Hepatocyte (in vitro differentiated cells): Measurements from ENCODE around the gene HOXC9. TPM values are rescaled to one million over a fixed set of nuclear protein-coding genes. Genes with fewer than 3 reads are reported as not detected.

Source experiments
- DNase-seq: peaks from one replicate; pipeline ENCODE4 v3.0.0-alpha.2; 2016; ENCODE audit warnings: low spot score
- H2AFZ ChIP-seq: fragments of 200-600 bp; sonication (generic); 2 replicates; pipeline ENCODE4 v1.6.0; 2016; ENCODE audit warnings: antibody characterized with exemption, mild to moderate bottlenecking
- H3K27ac ChIP-seq: fragments of 200-600 bp; sonication (generic); 2 replicates; pipeline ENCODE4 v1.5.1; 2016; ENCODE audit warnings: mild to moderate bottlenecking
- H3K27me3 ChIP-seq: fragments of 200-600 bp; sonication (generic); 2 replicates; pipeline ENCODE4 v1.6.1; 2016
- H3K36me3 ChIP-seq: fragments of 200-600 bp; sonication (generic); replicated peaks from 2 replicates; pipeline ENCODE4 v1.5.1; 2016; ENCODE audit warnings: low read depth; ENCODE audit not compliant: insufficient read depth
- H3K4me1 ChIP-seq: fragments of 200-600 bp; sonication (generic); 2 replicates; pipeline ENCODE4 v1.5.1; 2016; ENCODE audit warnings: mild to moderate bottlenecking, moderate library complexity; ENCODE audit not compliant: insufficient read depth
- H3K4me2 ChIP-seq: fragments of 200-600 bp; sonication (generic); 2 replicates; pipeline ENCODE4 v1.6.0; 2016
- H3K4me3 ChIP-seq: fragments of 200-600 bp; sonication (generic); 2 replicates; pipeline ENCODE4 v1.5.1; 2016; ENCODE audit warnings: mild to moderate bottlenecking
- H3K79me2 ChIP-seq: fragments of 200-600 bp; sonication (generic); 2 replicates; pipeline ENCODE4 v1.6.0; 2017; ENCODE audit warnings: mild to moderate bottlenecking
- H3K9me2 ChIP-seq: fragments of 200-600 bp; sonication (generic); replicated peaks from 2 replicates; pipeline ENCODE4 v1.6.0; 2017; ENCODE audit warnings: mild to moderate bottlenecking; ENCODE audit not compliant: insufficient read depth
- H3K9me3 ChIP-seq: fragments of 200-600 bp; sonication (generic); 2 replicates; pipeline ENCODE4 v1.5.1; 2016; ENCODE audit warnings: low read depth, mild to moderate bottlenecking
- H4K20me1 ChIP-seq: fragments of 200-600 bp; sonication (generic); 2 replicates; pipeline ENCODE4 v1.6.0; 2016; ENCODE audit warnings: mild to moderate bottlenecking; ENCODE audit not compliant: insufficient read depth, poor library complexity, severe bottlenecking
- CTCF ChIP-seq: fragments of 200-600 bp; sonication (generic); IDR thresholded peaks from 2 replicates; pipeline ENCODE4 v1.5.1; 2016; ENCODE audit warnings: antibody characterized with exemption, mild to moderate bottlenecking; ENCODE audit not compliant: poor library complexity
- EZH2 ChIP-seq: fragments of 200-600 bp; sonication (generic); IDR thresholded peaks from 2 replicates; pipeline ENCODE4 v1.6.1; 2016; ENCODE audit warnings: antibody characterized with exemption, mild to moderate bottlenecking, borderline replicate concordance
- EZH2phosphoT487 ChIP-seq: fragments of 200-600 bp; sonication (generic); IDR thresholded peaks from one replicate; pipeline ENCODE4 v1.6.1; 2018; ENCODE audit warnings: antibody characterized with exemption, mild to moderate bottlenecking, low read depth, moderate library complexity; ENCODE audit not compliant: unreplicated experiment, severe bottlenecking
- WGBS: methylation state at CpG from one replicate; pipeline ENCODE4 v1.1.6; 2016; ENCODE audit warnings: low lambda C conversion rate; ENCODE audit errors: missing lambda C conversion rate; 5-methylcytosine and 5-hydroxymethylcytosine counted together
- polyA plus RNA-seq: library from polyadenylated mRNA; unstranded; fragments of >200 nt; fragmentation: Nextera tagmentation; extraction: Ambion mirVana; gene quantifications from 2 replicates; pipeline ENCODE4 v1.2.1, GENCODE V29; 2016
- total RNA-seq: library from RNA; depleted of rRNA; stranded (reverse); fragments of >200 nt; gene quantifications from 2 replicates; pipeline ENCODE4 v1.2.3, GENCODE V29; 2014

HOXC9 gene
- total and polyA plus RNA-seq, 2 experiments from 2014 or later, result 0.10 to 4.1 TPM

- Histone ChIP-seq H3K27me3 (peaks cover 93% of the 10 kb centered on the region), H3K27ac (no peak overlapping the region)
Measured at GRCh38 chr12:54047964-54048303, 48.0 kb downstream of the HOXC9 start.

GRCh38 chr12:54048406-54049093 is 48.6 kb downstream of the HOXC9 start:
- H3K4me2 ChIP-seq, result no peak overlapping the region
- peaks cover 23% of the 10 kb centered on the region for H3K4me1 ChIP-seq
- 42% methylated on average over 3 of the region's 3 CpGs for WGBS
- DNase-seq, result no peak
- H3K36me3 ChIP-seq, result no peaks in the 10 kb centered on the region
- TF ChIP-seq EZH2 (no peak), CTCF (no peak), EZH2phosphoT487 (no peak)
- no peaks in the 10 kb centered on the region for H4K20me1 ChIP-seq
- no peaks in the 10 kb centered on the region for H3K9me2 ChIP-seq
- H3K4me3 ChIP-seq, result no peak overlapping the region
- peaks cover 96% of the 10 kb centered on the region for H3K27me3 ChIP-seq
- H2AFZ ChIP-seq, result no peak overlapping the region
- no peaks in the 10 kb centered on the region for H3K9me3 ChIP-seq
- no peak overlapping the region for H3K27ac ChIP-seq
- no peaks in the 10 kb centered on the region for H3K79me2 ChIP-seq

More at GRCh38 chr12:54047964-54048303, 48.0 kb downstream of the HOXC9 start:
- TF ChIP-seq EZH2 (no peak), CTCF (no peak), EZH2phosphoT487 (no peak)
- no peak overlapping the region for H2AFZ ChIP-seq
- no peaks in the 10 kb centered on the region for H4K20me1 ChIP-seq
- WGBS, result 43% methylated on average over 8 of the region's 8 CpGs
- H3K36me3 ChIP-seq, result no peaks in the 10 kb centered on the region
- no peaks in the 10 kb centered on the region for H3K79me2 ChIP-seq
- no peak overlapping the region for H3K4me3 ChIP-seq
- H3K9me3 ChIP-seq, result no peaks in the 10 kb centered on the region
- DNase-seq, result no peak
- no peaks in the 10 kb centered on the region for H3K9me2 ChIP-seq
- H3K4me2 ChIP-seq, result no peak overlapping the region
- peaks cover 17% of the 10 kb centered on the region for H3K4me1 ChIP-seq

- no peaks in the 10 kb centered on the region for H3K36me3 ChIP-seq
- no peaks in the 10 kb centered on the region for H4K20me1 ChIP-seq
- WGBS, result 53% methylated on average over 6 of the region's 6 CpGs
- H3K4me1 ChIP-seq, result peaks cover 27% of the 10 kb centered on the region
- TF ChIP-seq EZH2phosphoT487, result no peak
- TF ChIP-seq CTCF, result no peak
- no peak for TF ChIP-seq EZH2
- H3K4me3 ChIP-seq, result no peak overlapping the region
- DNase-seq, result no peak
- H3K9me2 ChIP-seq, result no peaks in the 10 kb centered on the region
- no peak overlapping the region for H3K4me2 ChIP-seq
- H3K27me3 ChIP-seq, result peaks cover 99% of the 10 kb centered on the region
- no peaks in the 10 kb centered on the region for H3K79me2 ChIP-seq
- H3K9me3 ChIP-seq, result no peaks in the 10 kb centered on the region
- H3K27ac ChIP-seq, result no peak overlapping the region
- H2AFZ ChIP-seq, result no peak overlapping the region
Measured at GRCh38 chr12:54049108-54049507, 49.1 kb downstream of the HOXC9 start.
